Liver (tissue), 9 donors: ENCODE measurements around the gene FAM136A. TPM values are rescaled to one million over a fixed set of nuclear protein-coding genes. Genes with fewer than 3 reads are reported as not detected.

Experiments
- DNase-seq: peaks from one replicate; pipeline ENCODE4 v3.0.0-alpha.2; 2017; ENCODE audit warnings: low spot score
- H3K27ac ChIP-seq, 2 donors: one replicate each; pipeline ENCODE4 v1.7.0; 2013; ENCODE audit warnings: inconsistent platforms in 2 of 2, low read length in 2 of 2, control low read depth in 1 of 2, low read depth in 1 of 2, mild to moderate bottlenecking in 1 of 2
- H3K27me3 ChIP-seq, 4 donors: one replicate each; pipeline versions ENCODE4 v1.6.1 to v1.7.0; 2013; ENCODE audit warnings: low read length in 3 of 4, inconsistent platforms in 1 of 4, mild to moderate bottlenecking in 1 of 4, moderate library complexity in 1 of 4; ENCODE audit not compliant: control insufficient read depth in 4 of 4, insufficient read depth in 4 of 4
- H3K36me3 ChIP-seq, 4 donors: one replicate each; pipeline versions ENCODE4 v1.6.1 to v1.7.0; 2013; ENCODE audit warnings: low read length in 3 of 4, mild to moderate bottlenecking in 3 of 4, low read depth in 1 of 4, moderate library complexity in 1 of 4; ENCODE audit not compliant: control insufficient read depth in 4 of 4, insufficient read depth in 3 of 4
- H3K4me1 ChIP-seq, 4 donors: one replicate each; pipeline versions ENCODE4 v1.6.1 to v1.7.0; 2013; ENCODE audit warnings: low read length in 3 of 4, mild to moderate bottlenecking in 3 of 4, moderate library complexity in 1 of 4; ENCODE audit not compliant: control insufficient read depth in 4 of 4, insufficient read depth in 4 of 4
- H3K4me3 ChIP-seq, 3 donors: one replicate each; pipeline versions ENCODE4 v1.6.1 to v1.7.0; 2013; ENCODE audit warnings: low read length in 3 of 3, control low read depth in 1 of 3, low read depth in 1 of 3, mild to moderate bottlenecking in 1 of 3
- H3K9ac ChIP-seq, 2 donors: one replicate each; pipeline ENCODE4 v1.7.0; 2013; ENCODE audit warnings: low read length in 2 of 2, mild to moderate bottlenecking in 2 of 2, moderate library complexity in 2 of 2, control low read depth in 1 of 2, low read depth in 1 of 2
- H3K9me3 ChIP-seq, 4 donors: one replicate each; pipeline versions ENCODE4 v1.6.1 to v1.7.0; 2013; ENCODE audit warnings: low read length in 3 of 4; ENCODE audit not compliant: control insufficient read depth in 4 of 4
- ATF3 ChIP-seq: IDR thresholded peaks from 2 replicates; pipeline ENCODE4 v1.6.1; 2016; ENCODE audit warnings: antibody characterized with exemption
- CTCF ChIP-seq: fragments of 150-350 bp; IDR thresholded peaks from 2 replicates; pipeline ENCODE4 v1.5.1; 2017; ENCODE audit warnings: improper control_type of control experiment, low read depth, low read length; ENCODE audit not compliant: missing input control
- EGR1 ChIP-seq, 2 donors: IDR thresholded peaks; 2 replicates each; pipeline ENCODE4 v1.6.1; 2016 to 2018; ENCODE audit warnings: antibody characterized with exemption in 2 of 2, low read depth in 2 of 2
- FOXA1 ChIP-seq: IDR thresholded peaks from 2 replicates; pipeline ENCODE4 v1.6.1; 2016; ENCODE audit warnings: antibody characterized with exemption
- FOXA2 ChIP-seq: IDR thresholded peaks from 2 replicates; pipeline ENCODE4 v1.6.1; 2016; ENCODE audit warnings: antibody characterized with exemption
- GABPA ChIP-seq, 2 donors: IDR thresholded peaks in 1 of 2; conservative IDR thresholded peaks in 1 of 2; 2 replicates each; pipeline ENCODE4 v1.6.1; 2016; ENCODE audit warnings: antibody characterized with exemption in 2 of 2, mild to moderate bottlenecking in 1 of 2, moderate library complexity in 1 of 2
- HNF4A ChIP-seq, 2 donors: conservative IDR thresholded peaks; 2 replicates each; pipeline ENCODE4 v1.6.1; 2016; ENCODE audit warnings: antibody characterized with exemption in 2 of 2, mild to moderate bottlenecking in 2 of 2
- HNF4G ChIP-seq: IDR thresholded peaks from 2 replicates; pipeline ENCODE4 v1.6.1; 2016; ENCODE audit warnings: antibody characterized with exemption
- JUND ChIP-seq, 2 donors: IDR thresholded peaks; 2 replicates each; pipeline ENCODE4 v1.6.1; 2016; ENCODE audit warnings: antibody characterized with exemption in 2 of 2
- MAX ChIP-seq: IDR thresholded peaks from 2 replicates; pipeline ENCODE4 v1.6.1; 2016; ENCODE audit warnings: antibody characterized with exemption
- NR2F2 ChIP-seq: IDR thresholded peaks from 2 replicates; pipeline ENCODE4 v1.6.1; 2016; ENCODE audit warnings: antibody characterized with exemption
- RAD21 ChIP-seq, 2 donors: IDR thresholded peaks; 2 replicates each; pipeline ENCODE4 v1.6.1; 2016; ENCODE audit warnings: antibody characterized with exemption in 2 of 2, mild to moderate bottlenecking in 2 of 2
- REST ChIP-seq: IDR thresholded peaks from 2 replicates; pipeline ENCODE4 v1.6.1; 2016; ENCODE audit warnings: antibody characterized with exemption, mild to moderate bottlenecking
- RXRA ChIP-seq, 2 donors: IDR thresholded peaks; 2 replicates each; pipeline ENCODE4 v1.6.1; 2017 to 2018; ENCODE audit warnings: antibody characterized with exemption in 2 of 2, mild to moderate bottlenecking in 1 of 2
- TAF1 ChIP-seq: conservative IDR thresholded peaks from 2 replicates; pipeline ENCODE4 v1.6.1; 2016; ENCODE audit warnings: antibody characterized with exemption, mild to moderate bottlenecking
- YY1 ChIP-seq: IDR thresholded peaks from 2 replicates; pipeline ENCODE4 v1.6.1; 2016; ENCODE audit warnings: antibody characterized with exemption, mild to moderate bottlenecking
- ZBTB33 ChIP-seq: IDR thresholded peaks from 2 replicates; pipeline ENCODE4 v1.6.1; 2016; ENCODE audit warnings: antibody characterized with exemption
- WGBS: extraction: QIAGEN DNeasy Blood & Tissue Kit; methylation state at CpG from one replicate; pipeline ENCODE4 v1.1.7; 2013; 5-methylcytosine and 5-hydroxymethylcytosine counted together
- polyA plus RNA-seq, 2 donors: library from polyadenylated mRNA; stranded (reverse) in 1 of 2; unstranded in 1 of 2; fragments of 200-250 nt in 1 of 2; fragments of >200 nt in 1 of 2; fragmentation: Nextera tagmentation in 1 of 2; extraction: Ambion mirVana in 1 of 2; gene quantifications; one replicate each; pipeline versions ENCODE4 v1.2.1 to v1.2.3, GENCODE V29; 2013 to 2015
- total RNA-seq, 2 donors: library from RNA; depleted of rRNA; stranded (reverse); fragments of >200 nt; gene quantifications; one replicate each; pipeline ENCODE4 v1.2.3, GENCODE V29; 2014
- donor health status: healthy.
- donor health status: healthy.
- donor health status: healthy.
- donor health status: healthy.
- donor health status: healthy.

The FAM136A gene
- 10 to 100 TPM; 22.5 to 26.0 TPM for total RNA-seq
- 10 to 100 TPM; 20.9 to 35.8 TPM for polyA plus RNA-seq

GRCh38 chr2:70301344-70302194 lies at the start of gene FAM136A:
FAM136A (minus strand) TSS chr2:70302067; CDS start chr2:70302011, 56 bp downstream.
- TF ChIP-seq YY1: peak; percentile 34
- TF ChIP-seq HNF4G: peak; percentile 33
- TF ChIP-seq MAX: no peak
- peak; percentile 91 for TF ChIP-seq CTCF
- no peak for TF ChIP-seq REST
- TF ChIP-seq EGR1 (IDR thresholded peaks at IDR 0.05; ENCODE audit: low read depth in 2 of 2): peak in 1 of 2 donors; percentile 38
- peak; percentile 34 to 59 for TF ChIP-seq RXRA (IDR thresholded peaks at IDR 0.05)
- TF ChIP-seq NR2F2: peak; percentile 91
- peak; percentile 37 to 71 for TF ChIP-seq HNF4A (conservative IDR thresholded peaks at IDR 0.05)
- TF ChIP-seq RAD21 (IDR thresholded peaks at IDR 0.05): peak; percentile 69 to 78
- TF ChIP-seq FOXA1: no peak
- WGBS: under 1% methylated on average over 79 of the region's 79 CpGs
- Histone ChIP-seq H3K27ac (peak within 1 kb of the TSS; percentile 83 to 88), H3K36me3 (peaks cover 0 to 17% (median 10%) of the 10 kb centered on the region in 4 donors), H3K27me3 (no peaks in the 10 kb centered on the region), H3K4me3 (peak within 1 kb of the TSS; percentile 86 to 98 (median 88)), H3K9ac (peak within 1 kb of the TSS; percentile 41 to 67), H3K9me3 (no peaks in the 10 kb centered on the region), H3K4me1 (peaks cover 3 to 12% (median 7%) of the 10 kb centered on the region in 4 donors)
- peak; percentile 90 for DNase-seq

GRCh38 chr2:70349921-70350685 lies 48.2 kb upstream of the FAM136A start:
- Histone ChIP-seq H3K36me3 (no peaks in the 10 kb centered on the region), H3K4me1 (no peaks in the 10 kb centered on the region), H3K9ac (no peak overlapping the region), H3K9me3 (no peaks in the 10 kb centered on the region), H3K27me3 (peaks cover 0 to 3% (median 0%) of the 10 kb centered on the region in 4 donors), H3K27ac (no peak overlapping the region), H3K4me3 (no peak overlapping the region)
- no peak for DNase-seq
- 73% methylated on average over 3 of the region's 3 CpGs for WGBS
- TF ChIP-seq RXRA (IDR thresholded peaks at IDR 0.05) (no peak), HNF4G (no peak), NR2F2 (no peak), CTCF (no peak), GABPA (IDR thresholded peaks at IDR 0.05 in 1 of 2, conservative IDR thresholded peaks at IDR 0.05 in 1 of 2) (no peak), JUND (IDR thresholded peaks at IDR 0.05) (no peak), EGR1 (IDR thresholded peaks at IDR 0.05; ENCODE audit: low read depth in 2 of 2) (no peak), ZBTB33 (no peak), ATF3 (no peak), MAX (no peak), FOXA1 (no peak), FOXA2 (no peak), HNF4A (conservative IDR thresholded peaks at IDR 0.05) (no peak), RAD21 (IDR thresholded peaks at IDR 0.05) (no peak), YY1 (no peak), TAF1 (no peak)
